DOHH2 (cell line): ENCODE data around the gene QRFP.

Experiments used
- EZH2phosphoT487 ChIP-seq: fragments of 200-600 bp; sonication (generic); IDR thresholded peaks from 2 replicates; pipeline ENCODE4 v1.6.1; 2017; ENCODE audit warnings: borderline replicate concordance, mild to moderate bottlenecking, antibody characterized with exemption, low read length, moderate library complexity, mixed read lengths
- TF ChIP-seq, protein P1 (sequence below): fragments of 200-600 bp; sonication (generic); IDR thresholded peaks from one replicate; pipeline ENCODE4 v1.5.1; 2014; ENCODE audit warnings: antibody characterized with exemption, mild to moderate bottlenecking, low read depth, low read length; ENCODE audit not compliant: poor library complexity, severe bottlenecking

DNA sequence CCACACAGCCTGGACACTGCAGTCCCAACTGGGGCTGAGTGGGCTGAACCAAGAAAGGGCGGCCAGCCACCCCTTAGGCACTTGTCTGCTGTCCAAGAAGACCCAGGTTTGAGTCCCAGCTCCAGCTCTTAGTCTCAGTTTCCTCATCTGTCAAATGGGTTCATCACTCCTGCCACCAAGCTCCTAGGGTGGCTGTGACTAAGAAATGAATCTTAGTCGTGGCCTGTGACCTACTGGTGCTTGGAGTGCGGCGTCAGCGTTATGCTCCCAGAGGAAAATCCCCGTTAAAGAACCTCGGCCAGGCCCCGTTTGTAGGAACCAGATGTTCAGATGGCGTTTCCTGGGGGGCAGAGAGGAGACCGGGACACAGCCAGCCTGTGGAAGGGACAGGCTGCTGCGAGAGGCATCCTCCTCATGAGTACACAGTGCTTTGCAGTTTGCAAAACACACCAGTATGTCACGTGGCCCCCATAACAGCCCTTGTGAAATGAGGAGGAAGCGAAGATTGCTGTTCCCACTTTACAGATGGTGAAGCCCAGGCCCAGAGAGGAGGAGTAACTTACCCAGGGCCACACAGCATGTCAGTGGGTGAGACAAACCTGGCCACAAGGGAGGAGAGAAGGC, 39.1 kb upstream of the QRFP start:
- TF ChIP-seq, protein P1, sequence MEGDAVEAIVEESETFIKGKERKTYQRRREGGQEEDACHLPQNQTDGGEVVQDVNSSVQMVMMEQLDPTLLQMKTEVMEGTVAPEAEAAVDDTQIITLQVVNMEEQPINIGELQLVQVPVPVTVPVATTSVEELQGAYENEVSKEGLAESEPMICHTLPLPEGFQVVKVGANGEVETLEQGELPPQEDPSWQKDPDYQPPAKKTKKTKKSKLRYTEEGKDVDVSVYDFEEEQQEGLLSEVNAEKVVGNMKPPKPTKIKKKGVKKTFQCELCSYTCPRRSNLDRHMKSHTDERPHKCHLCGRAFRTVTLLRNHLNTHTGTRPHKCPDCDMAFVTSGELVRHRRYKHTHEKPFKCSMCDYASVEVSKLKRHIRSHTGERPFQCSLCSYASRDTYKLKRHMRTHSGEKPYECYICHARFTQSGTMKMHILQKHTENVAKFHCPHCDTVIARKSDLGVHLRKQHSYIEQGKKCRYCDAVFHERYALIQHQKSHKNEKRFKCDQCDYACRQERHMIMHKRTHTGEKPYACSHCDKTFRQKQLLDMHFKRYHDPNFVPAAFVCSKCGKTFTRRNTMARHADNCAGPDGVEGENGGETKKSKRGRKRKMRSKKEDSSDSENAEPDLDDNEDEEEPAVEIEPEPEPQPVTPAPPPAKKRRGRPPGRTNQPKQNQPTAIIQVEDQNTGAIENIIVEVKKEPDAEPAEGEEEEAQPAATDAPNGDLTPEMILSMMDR, result no peak
- TF ChIP-seq EZH2phosphoT487, result no peak
